ENCODE data around the gene WRNIP1. TPM values are rescaled to one million over a fixed set of nuclear protein-coding genes. Genes with fewer than 3 reads are reported as not detected.

Gene WRNIP1
- total and polyA plus RNA-seq, 7 donors: 41.0 to 56.6 (median 47.3) TPM

DNA sequence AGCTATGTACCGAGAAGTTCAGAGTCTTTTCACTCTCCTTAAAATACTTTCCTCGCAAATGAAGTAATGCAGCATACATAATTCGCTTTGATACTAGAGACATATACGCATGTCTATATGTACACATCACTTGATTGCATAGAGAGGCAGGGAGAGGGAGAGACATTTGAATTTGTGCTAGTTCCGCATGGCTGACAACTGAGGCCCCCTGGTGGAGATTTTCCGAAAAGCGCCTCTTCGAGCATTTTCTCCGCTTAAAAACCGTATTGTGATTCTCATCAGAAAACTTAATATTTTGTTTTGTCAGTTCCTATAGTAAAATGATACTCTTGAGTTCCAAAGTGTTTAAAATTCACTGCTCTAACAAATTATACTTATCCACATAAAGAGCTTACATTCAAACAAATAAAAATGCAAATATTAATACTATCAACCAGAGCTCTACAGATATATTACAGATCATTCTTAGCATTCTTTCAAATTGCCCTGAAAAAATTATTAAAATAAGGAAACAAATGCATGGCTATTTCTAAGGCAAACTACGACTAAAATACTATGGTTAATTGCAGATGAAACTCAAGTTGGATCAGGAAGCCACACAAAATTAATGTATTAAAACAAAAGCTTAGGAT, 15.1 kb upstream of the WRNIP1 start:
- intact Hi-C loops (cut with DNase I): loop anchor here (1.0 to 10.0 kb wide), 2 partner anchors 115 to 1154 kb away; no protein-coding TSS in a partner anchor
- no peaks in the 10 kb centered on the region for H3K36me3 ChIP-seq
- peaks cover 0 to 4% (median 0%) of the 10 kb centered on the region in 4 donors for H3K4me1 ChIP-seq
- H3K9me3 ChIP-seq: no peaks in the 10 kb centered on the region
- H3K27me3 ChIP-seq: no peaks in the 10 kb centered on the region
- 3 to 10% methylated on average over 11 of the region's 11 CpGs for WGBS, 2 donors
- H3K27ac ChIP-seq: no peak overlapping the region
- no peak overlapping the region for H3K4me3 ChIP-seq
- TF ChIP-seq POLR2AphosphoS5 (IDR thresholded peaks at IDR 0.05) (no peak), POLR2A (IDR thresholded peaks at IDR 0.05) (no peak)
- TF ChIP-seq, protein P1, sequence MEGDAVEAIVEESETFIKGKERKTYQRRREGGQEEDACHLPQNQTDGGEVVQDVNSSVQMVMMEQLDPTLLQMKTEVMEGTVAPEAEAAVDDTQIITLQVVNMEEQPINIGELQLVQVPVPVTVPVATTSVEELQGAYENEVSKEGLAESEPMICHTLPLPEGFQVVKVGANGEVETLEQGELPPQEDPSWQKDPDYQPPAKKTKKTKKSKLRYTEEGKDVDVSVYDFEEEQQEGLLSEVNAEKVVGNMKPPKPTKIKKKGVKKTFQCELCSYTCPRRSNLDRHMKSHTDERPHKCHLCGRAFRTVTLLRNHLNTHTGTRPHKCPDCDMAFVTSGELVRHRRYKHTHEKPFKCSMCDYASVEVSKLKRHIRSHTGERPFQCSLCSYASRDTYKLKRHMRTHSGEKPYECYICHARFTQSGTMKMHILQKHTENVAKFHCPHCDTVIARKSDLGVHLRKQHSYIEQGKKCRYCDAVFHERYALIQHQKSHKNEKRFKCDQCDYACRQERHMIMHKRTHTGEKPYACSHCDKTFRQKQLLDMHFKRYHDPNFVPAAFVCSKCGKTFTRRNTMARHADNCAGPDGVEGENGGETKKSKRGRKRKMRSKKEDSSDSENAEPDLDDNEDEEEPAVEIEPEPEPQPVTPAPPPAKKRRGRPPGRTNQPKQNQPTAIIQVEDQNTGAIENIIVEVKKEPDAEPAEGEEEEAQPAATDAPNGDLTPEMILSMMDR (IDR thresholded peaks at IDR 0.05): peak; percentile 63 to 80 (median 65)
- no peak for DNase-seq

DNA sequence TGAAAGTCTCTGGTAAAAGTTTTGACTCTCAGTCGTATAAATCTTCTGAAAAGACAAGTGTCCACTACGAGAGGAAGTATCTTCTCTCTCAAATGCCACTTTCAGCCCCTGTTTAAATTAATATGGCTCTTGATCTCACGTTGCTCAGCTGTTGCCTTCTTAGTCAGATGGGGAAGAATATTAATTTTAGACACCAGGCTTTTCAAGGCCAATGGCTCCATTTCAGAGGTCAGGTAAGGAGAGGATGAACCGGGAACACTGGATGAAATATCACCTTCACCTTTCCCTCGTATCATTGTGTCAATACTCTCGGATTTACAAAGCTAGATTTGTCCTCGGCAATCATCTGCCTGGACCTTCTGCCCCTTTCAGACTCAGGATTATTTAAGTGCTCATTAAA, 14.4 kb upstream of the WRNIP1 start, which contains the start of gene MYLK4:
MYLK4 (minus strand) TSS at position 91 of the 400 bp plus-strand sequence. CDS start 1,628 bp downstream, outside the sequence.
- H3K9me3 ChIP-seq: no peaks in the 10 kb centered on the region
- no peaks in the 10 kb centered on the region for H3K36me3 ChIP-seq
- peaks cover 0 to 4% (median 0%) of the 10 kb centered on the region in 4 donors for H3K4me1 ChIP-seq
- no peak within 1 kb of the TSS for H3K4me3 ChIP-seq
- H3K27ac ChIP-seq: no peak within 1 kb of the TSS
- no peak for DNase-seq
- no peak for TF ChIP-seq POLR2A (IDR thresholded peaks at IDR 0.05)
- TF ChIP-seq EP300 (IDR thresholded peaks at IDR 0.05): no peak
- no peak for TF ChIP-seq POLR2AphosphoS5 (IDR thresholded peaks at IDR 0.05)
- TF ChIP-seq, protein P1 (IDR thresholded peaks at IDR 0.05): no peak
- intact Hi-C loops (cut with DNase I): loop anchor here (1.0 to 10.0 kb wide), 2 partner anchors 116 to 1155 kb away; no protein-coding TSS in a partner anchor
- 65 to 86% methylated on average over 7 of the region's 7 CpGs for WGBS, 2 donors
- H3K27me3 ChIP-seq: no peaks in the 10 kb centered on the region

GRCh38 chr6:2751871-2752270, 13.3 kb upstream of the WRNIP1 start:
- no peak for DNase-seq
- no peak for TF ChIP-seq POLR2A (IDR thresholded peaks at IDR 0.05)
- no peak for TF ChIP-seq EP300 (IDR thresholded peaks at IDR 0.05)
- Histone ChIP-seq H3K4me1 (peaks cover 0 to 8% (median 5%) of the 10 kb centered on the region in 4 donors), H3K9me3 (no peaks in the 10 kb centered on the region), H3K27me3 (no peaks in the 10 kb centered on the region), H3K27ac (no peak overlapping the region), H3K36me3 (no peaks in the 10 kb centered on the region), H3K4me3 (no peak overlapping the region)
- intact Hi-C loops (cut with DNase I): loop anchor here (10.0 kb wide), 1 partner anchor 117 kb away; no protein-coding TSS in a partner anchor
- 39 to 91% methylated on average over 3 of the region's 3 CpGs for WGBS, 2 donors

- 76 to 79% methylated on average over 5 of the region's 5 CpGs for WGBS, 2 donors
- no peak for DNase-seq
- no peak overlapping the region for H3K4me3 ChIP-seq
- no peak for TF ChIP-seq EP300 (IDR thresholded peaks at IDR 0.05)
- TF ChIP-seq POLR2A (IDR thresholded peaks at IDR 0.05): no peak
- no peak for TF ChIP-seq POLR2AphosphoS5 (IDR thresholded peaks at IDR 0.05)
- TF ChIP-seq, protein P1 (IDR thresholded peaks at IDR 0.05): no peak
- peaks cover 0 to 9% (median 8%) of the 10 kb centered on the region in 4 donors for H3K4me1 ChIP-seq
- H3K9me3 ChIP-seq: no peaks in the 10 kb centered on the region
- H3K27me3 ChIP-seq: no peaks in the 10 kb centered on the region
- H3K36me3 ChIP-seq: no peaks in the 10 kb centered on the region
- H3K27ac ChIP-seq: no peak overlapping the region
- intact Hi-C loops (cut with DNase I): loop anchor here (10.0 kb wide), 1 partner anchor 118 kb away; no protein-coding TSS in a partner anchor
Observed at GRCh38 chr6:2752477-2753109, 12.6 kb upstream of the WRNIP1 start.

- intact Hi-C loops (cut with DNase I): loop anchor here (10.0 kb wide), 1 partner anchor 118 kb away; no protein-coding TSS in a partner anchor
- Histone ChIP-seq H3K4me1 (peaks cover 0 to 9% (median 8%) of the 10 kb centered on the region in 4 donors), H3K36me3 (no peaks in the 10 kb centered on the region), H3K4me3 (no peak overlapping the region), H3K27ac (no peak overlapping the region), H3K27me3 (no peaks in the 10 kb centered on the region), H3K9me3 (no peaks in the 10 kb centered on the region)
- no peak for DNase-seq
- TF ChIP-seq EP300 (IDR thresholded peaks at IDR 0.05): no peak
- TF ChIP-seq, protein P1 (IDR thresholded peaks at IDR 0.05): no peak
- TF ChIP-seq POLR2A (IDR thresholded peaks at IDR 0.05): no peak
- no peak for TF ChIP-seq POLR2AphosphoS5 (IDR thresholded peaks at IDR 0.05)
- WGBS, 2 donors: 83% methylated on average over 7 of the region's 7 CpGs
Observed at GRCh38 chr6:2753110-2753489, 12.1 kb upstream of the WRNIP1 start.

All from sigmoid colon (tissue), 7 donors.